NCI-H146 (cell line): ENCODE results near the gene BARX1.
"Not testable (repeated sequence)": the region's sequence is repeated elsewhere in the genome, so short reads cannot be mapped to it uniquely, and the experiment has no call there.

ENCODE experiments used
- DNase-seq: peaks from one replicate; lab custom pipeline; 2025; lab: John Stamatoyannopoulos, UW

Gene BARX1

DNA sequence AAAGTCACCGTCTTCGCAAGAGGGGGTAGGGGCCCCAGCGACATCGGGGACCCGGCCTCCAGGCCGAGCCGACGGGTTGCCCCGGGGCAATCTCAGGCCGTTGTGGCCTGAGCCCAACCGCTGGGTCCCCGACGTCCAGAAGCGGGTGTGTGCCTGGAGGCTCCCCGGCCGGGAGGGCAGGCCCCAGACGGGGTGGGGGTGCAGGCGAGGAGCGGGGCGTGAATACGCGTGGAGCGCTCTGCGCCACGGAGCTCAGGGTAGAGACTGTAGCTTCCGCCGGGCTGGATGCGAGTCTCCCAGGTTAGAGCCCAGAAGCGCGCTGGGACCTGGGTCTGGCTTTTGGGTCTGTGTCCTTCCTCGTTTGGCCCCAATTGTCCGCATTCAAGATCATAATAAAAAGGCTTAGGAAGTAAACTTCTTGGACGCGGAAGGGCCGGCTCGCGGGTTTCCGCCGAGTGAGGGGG, 3.5 kb downstream of the BARX1 start:
- no peak for DNase-seq

GRCh38 chr9:93950619-93951601, 4.2 kb downstream of the BARX1 start:
- DNase-seq: no peak

GRCh38 chr9:93949694-93950449, 5.3 kb downstream of the BARX1 start:
- DNase-seq: no peak

DNA sequence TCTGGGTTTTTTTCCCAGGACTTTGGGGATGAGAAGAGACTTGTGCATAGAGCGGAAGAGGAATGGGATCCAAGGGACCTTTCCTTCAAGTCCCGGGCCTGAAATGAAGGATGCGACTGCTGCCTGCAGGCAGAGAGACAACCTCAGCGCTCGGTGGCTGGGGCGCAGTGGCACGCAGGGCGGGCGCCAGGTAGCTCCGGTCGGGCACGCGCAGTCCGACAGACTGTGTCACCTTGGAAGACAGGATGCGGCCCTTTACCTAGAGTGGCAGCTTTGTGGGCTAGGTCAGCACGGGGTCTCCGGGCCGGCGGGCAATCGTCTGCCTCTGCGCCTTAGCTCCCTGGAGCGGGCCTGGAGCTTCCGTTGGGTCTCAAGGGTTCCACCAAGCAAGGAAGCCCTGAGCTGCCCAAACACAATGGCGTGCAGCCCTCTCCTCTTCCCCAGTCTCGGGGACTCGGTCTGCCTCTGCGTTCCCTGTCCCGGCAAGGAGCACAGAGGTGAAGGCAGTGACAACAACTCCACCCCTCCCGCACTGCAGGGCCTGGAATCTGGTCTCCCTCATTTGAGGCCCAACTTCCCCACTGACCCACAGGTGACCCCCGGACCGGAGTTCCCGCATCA, 6.0 kb downstream of the BARX1 start:
- DNase-seq: no peak

GRCh38 chr9:93948441-93949072, 6.6 kb downstream of the BARX1 start:
- DNase-seq: no peak

DNA sequence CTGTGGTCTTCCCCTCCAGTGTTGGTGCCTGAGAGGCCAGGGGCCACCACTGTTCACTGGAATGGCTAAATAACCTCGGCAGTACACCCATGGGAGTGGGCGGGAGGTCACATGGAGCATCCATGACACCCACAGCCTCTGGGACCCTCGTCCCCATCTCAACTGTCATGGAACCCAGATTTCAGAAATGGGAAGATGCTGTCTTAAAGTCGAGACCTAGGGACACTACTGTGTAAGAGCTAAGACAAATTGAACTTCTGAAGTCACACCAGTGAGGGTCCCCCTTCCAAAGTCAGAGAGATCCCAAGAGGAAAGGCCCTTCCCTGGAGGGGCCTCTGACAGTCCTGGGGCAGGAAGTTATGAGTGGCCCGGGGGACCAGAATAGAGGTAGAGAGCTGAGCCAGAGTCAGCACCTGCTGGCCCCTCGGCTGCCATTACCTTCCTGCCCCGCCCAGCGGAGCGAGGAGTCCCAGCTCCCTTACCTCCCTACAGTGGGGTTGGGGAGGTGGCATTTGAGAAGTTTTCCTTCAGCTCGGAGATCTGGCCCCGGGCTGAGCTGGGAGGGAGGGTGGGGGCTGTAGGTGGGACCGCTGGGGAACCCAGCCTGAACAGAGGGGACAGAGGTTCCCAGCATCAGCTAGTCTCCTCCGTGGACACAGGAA, 7.6 kb downstream of the BARX1 start:
- DNase-seq: no peak

DNA sequence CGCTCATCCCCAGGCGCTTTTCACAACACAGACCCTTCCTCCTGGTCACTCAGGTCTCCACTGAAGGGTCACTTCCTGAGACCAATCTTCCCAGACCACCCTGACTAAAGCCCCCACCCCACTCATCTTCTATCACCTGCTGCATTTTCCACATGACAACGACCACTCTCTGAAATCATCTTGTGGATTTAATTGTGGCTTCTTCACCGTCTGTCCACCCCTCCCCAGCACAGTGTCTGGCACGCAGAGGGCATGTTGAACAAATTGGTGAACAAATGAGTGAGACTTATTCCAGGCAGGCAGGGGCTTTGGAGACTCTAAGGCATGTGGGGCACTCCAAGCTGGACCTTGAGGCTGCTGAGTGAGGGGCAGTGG, 8.8 kb downstream of the BARX1 start:
- no peak for DNase-seq

DNA sequence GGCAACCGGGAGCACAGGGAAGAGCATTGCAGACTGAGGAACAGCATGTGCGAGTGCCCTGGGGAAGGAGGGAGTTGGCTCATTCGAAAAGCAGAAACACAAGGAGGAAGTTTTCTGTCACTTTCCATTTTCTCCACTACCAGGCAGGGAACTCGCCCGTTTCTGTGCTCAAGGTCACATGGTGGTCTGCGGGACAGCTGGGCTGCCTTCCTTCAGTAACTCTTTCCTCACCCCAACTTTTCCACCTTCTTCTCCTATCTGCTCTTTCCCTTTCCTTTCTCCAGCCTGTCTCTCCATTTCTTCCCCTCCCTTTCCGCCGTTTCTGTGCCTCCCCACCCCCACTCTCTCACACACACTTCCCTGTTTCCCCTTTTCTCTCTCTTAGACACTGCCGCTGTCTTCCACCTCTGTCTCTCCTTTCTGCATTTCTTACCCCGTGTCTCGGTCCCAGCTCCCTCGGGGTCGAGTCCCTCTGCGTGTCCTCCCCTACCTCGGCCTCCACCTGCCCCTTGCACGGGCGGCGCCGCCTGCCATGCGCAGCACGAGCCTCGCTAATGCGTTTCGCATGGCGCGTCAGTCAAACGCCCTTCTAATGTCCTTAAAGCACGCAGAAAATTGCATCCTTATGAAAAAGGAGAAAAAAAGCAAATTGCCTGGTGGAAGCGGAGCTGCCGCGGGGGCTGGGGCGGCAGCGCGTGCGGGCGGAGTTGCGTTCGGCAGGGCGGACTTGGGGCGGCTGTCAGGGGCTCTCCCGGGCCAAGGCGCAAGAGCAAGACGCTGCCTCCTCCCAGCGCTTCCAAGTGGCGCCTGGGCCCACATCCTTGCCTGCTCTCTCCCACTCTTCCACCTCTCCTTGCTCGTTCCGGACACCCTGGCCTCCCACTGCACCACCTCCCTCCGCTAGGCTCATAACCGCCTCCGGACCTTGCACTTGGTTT, 9.5 kb downstream of the BARX1 start:
- DNase-seq: peak; percentile 30

DNA sequence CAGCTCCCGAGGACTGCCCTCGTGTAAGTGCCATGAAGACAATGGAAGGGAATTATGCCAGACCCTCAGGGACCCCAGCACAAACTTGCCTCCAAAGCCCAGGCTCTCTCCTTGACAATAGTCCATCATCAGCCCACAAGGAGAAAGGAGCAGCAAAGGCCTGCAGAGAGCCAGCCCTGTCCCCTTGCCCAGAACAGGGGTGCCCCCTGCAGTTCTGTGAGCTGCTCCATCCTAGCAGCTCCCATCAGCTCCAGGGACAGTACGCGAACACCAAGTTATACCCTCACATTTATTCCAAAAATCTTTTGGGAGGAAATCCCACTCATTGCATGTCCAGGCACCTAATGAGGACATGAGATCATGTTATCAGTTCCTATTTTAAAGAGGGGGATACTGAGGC, 11.1 kb downstream of the BARX1 start:
- no peak for DNase-seq

- DNase-seq: no peak
Measured at GRCh38 chr9:93942161-93942560, 13.0 kb downstream of the BARX1 start.

DNA sequence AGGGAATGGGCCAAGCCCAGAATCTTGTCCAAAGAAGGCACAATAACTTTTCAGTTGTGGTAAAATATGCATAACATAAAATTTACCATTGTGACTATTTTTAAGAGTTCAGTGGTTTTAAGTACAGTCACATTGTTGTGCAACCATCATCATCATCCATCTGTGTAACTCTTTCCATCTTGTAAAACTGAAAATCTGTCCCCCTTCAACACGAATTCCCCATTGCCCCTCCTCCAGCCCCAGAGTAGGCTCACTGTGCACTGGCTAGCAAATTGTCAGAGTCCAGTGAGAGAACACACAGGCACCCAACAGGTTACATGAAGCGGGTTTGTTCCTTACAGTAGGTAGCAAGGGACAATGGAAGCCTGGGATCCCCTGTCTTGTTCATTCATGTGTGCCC, 13.7 kb downstream of the BARX1 start:
- no peak for DNase-seq

DNA sequence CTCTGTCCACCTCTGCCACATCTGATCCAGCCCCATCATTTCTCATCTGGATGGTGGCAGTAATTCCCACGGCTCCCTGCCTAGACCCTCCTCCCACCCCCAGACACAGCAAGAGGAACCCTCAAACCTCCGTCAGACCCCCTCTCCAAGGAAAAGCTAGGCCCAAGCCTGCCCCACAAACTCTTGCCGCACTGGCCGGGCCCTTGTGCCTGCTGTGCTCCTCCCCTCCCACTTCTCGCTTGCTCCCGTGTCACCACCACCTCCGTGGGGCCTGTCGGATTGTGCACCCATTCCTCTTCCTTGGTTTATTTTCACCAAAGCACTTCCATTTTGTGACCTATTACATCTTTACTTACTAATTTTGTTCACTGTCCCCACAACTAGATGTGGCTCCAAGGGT, 14.2 kb downstream of the BARX1 start:
- DNase-seq: no peak

- DNase-seq: not testable (repeated sequence)
Measured at GRCh38 chr9:93939589-93939988, 15.6 kb downstream of the BARX1 start.

GRCh38 chr9:93937193-93937592, 18.0 kb downstream of the BARX1 start:
- DNase-seq: no peak

- DNase-seq: no peak
Measured at GRCh38 chr9:93931905-93932304, 23.2 kb downstream of the BARX1 start.

- peak; percentile 34 for DNase-seq
Measured at GRCh38 chr9:93930070-93930469, 25.1 kb downstream of the BARX1 start.

DNA sequence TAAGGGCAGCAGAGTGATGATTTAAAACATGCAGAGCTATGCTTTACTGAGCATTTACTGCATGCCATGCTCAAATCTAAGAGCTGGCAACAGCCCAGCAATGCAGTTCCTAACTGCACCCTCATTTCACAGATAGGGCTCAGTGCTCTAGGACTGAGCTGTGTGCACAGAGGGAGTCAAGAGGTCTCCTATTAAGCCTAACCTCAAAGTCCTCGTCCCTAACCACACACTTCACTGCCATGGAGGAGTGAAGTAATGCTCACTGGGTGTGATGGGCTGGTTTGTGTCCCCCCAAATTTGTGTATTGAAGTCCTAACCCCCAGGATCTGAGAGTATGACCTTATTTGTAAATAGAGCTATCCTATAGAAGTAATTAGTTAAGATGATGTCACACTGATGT, 25.9 kb downstream of the BARX1 start:
- DNase-seq: no peak

DNA sequence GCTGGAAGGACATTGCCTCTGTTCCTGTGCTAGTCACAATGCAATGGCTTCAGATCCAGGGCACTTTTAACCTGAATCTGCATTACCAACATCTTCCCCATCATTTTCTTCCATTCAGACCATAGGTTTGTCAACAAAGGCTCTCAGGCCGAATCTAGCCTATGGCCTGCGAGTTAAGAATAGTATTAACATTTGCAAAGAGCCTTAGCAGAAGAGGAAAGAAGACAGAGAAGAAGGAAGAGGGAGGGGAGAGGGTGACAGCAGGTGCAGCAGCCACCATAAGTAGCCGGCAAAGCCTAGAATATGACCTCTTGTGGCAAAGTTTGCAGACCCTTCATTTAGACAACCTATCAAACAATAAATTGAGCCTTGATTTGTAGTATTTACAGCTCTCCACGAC, 32.6 kb downstream of the BARX1 start:
- DNase-seq: no peak

DNA sequence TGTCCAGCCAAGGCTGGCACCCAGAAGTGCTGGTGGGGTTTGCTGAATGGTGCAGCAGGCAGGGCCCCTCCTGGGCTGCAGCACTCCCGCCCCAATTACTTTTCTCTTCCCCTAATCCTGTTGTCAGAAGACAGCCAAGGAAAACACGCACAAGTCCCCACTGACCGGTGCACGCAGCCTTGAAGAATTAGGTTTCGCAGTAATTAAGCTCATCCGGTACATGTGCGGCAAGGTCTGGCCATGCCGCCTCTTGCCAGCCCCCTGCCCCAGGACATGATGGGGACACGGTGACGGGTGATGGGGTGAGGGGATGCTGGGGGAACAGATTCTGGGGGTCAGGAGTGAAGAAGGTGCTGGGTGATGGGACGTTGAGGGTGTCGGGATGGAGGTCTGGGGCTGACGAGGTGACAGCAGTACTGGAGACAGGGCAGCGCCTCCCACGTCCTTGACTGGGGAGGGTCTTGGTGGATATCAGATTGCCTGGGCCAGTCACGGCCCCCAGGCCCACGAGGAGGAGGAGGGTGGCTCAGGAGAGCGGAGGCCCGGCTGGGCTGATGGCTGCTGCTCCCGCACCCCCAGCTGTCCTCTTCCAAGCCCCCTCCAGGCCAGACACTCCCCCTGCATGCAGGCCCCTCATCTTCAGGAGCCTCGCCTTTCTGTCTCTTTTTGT, 34.9 kb downstream of the BARX1 start:
- no peak for DNase-seq

DNA sequence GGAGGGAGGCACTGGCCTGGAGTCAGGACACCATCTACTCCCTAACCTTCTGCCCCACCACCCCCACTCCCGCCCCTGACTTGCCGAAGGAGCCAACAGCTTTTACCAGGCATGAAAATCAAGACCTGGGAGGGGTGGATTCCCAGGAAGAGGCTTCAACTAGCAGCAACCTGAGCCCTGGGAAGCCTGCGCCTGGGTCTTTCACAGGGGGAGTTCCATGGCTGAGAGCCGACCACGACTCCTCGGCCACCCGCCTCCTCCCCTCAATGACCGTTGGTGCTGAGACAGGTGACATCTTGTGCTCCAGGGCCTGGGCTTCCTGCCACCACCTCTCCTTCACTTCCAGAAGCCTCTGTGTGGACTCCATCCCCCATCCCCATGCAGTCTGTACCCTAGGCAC, 37.1 kb downstream of the BARX1 start:
- no peak for DNase-seq
